EL (cell line): ENCODE measurements around the gene TBC1D21.

ENCODE experiments used
- DNase-seq: peaks from one replicate; pipeline ENCODE4 v3.0.0-alpha.2; 2016

Gene TBC1D21

DNA sequence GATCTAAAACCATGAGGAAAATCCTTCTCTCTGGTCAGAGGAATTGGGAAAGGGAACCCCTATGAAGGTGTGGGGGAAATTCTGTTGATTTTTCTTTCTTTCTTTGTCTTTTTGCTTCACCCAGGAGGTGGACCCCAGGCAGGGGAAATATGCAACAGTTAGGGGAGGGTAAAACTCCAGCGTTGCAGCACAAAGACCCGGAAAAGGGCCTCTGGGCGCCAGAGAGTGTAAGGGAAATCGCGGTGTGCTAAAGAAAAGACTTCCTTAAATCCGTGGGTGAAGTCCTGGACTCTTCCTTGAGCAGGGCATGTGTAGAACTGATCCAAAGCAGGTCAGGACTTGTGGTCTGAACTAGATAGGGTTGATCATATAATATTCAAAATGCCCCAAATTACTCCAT is 11.1 kb upstream of the TBC1D21 start:
- no peak for DNase-seq

DNA sequence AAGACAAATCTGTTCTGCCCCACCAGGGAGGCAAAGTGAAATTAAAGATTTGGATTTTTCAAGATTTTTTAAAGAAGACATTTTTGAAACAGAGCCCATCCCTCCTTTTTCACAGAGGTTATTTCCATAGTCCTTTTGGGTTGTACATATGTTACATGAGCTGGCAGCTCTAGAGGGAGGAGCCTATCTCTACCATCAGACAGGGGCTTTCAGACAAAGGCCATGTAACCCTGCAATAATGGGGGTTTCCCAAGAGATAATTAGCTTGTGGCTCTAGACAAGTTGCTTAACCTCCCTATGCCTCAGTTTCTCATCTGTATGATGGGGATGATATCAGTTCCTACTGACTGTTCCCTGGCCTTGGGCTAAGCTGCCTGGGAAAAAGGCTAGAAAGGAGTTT is 8.0 kb upstream of the TBC1D21 start:
- no peak for DNase-seq

DNA sequence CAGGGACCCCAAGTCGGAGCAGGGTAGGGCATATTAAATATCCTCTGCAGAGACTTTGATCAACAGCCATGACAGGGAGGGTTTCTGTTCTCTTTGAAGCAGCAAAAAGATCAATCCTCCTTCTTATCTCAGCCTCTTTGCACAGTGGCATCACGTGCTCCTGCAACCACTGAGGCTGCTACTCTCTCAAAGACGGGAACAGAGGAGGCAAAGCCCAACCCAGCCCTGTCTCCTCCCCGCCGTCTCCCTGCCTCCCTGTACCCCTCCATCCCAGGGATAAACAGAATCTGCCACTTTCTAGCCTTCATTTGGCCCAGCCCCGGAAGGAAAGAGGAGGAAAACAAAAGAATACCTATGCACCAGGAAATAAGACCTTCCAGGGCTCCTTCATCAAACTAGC is 7.5 kb upstream of the TBC1D21 start:
- DNase-seq: no peak

DNA sequence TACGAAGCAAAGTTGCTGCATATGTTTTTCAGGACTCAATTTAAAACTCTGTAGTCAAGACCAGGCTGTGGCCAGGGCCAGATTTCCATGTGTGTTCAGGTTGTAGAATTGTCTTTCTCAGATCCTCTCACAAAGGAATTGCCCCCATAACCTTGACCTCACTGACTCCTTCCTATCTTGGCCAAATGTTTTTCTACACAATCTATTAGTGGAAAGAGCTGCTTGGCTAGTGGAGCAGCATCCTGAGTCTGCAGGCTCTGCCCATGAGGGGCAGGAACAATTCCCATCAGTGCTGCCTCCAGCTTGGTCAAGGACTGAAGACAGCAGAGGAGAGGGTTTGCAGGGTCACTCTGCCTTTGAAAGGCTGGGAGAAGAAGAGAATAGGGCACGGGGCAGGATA is 6.9 kb upstream of the TBC1D21 start:
- DNase-seq: no peak

DNA sequence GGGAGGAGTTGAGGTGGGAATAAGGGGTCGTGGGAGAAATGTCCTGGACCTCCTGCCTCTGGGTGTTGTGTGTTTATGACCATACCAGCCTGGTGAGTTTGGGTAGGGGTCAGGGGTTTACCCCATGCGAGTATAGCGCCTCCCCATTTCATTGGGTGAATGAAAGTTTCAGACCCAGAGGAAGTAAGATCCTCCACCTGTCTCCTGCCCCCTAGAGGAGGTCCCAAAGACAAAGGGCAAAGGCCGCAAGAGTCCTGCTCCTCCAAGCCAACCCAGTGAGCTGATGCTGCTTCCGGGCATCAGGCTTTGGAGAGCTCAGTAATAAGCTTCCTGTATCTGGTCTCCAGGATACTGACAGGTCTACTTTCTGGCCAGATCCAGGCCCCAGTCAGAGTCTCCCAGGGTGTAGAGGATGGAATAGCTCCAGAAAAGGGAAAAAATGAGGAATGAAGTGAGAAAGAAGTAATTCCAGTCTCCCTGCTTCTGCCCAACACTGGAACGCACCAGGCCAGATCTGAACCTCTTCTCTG is 6.4 kb upstream of the TBC1D21 start:
- DNase-seq: no peak

DNA sequence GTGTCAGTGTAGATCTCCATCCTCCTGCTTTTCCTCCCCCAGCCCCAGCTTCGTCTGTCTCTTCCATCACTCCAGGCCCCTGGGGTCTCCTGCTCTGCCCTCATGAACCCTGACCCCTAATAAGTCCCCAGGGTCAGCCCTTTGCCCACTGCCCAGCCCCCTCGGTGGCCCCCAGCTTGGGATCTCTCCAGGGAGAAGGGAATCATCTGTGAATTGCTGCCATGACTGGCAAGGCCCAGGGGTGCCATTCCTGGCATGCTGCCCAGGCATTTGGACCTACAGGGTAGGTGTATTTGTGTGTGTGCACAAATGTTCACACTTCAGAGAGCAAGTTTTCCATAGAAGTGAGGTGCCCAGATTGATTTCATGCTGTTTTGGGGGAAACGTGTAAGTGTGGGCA is 5.9 kb upstream of the TBC1D21 start:
- DNase-seq: no peak

DNA sequence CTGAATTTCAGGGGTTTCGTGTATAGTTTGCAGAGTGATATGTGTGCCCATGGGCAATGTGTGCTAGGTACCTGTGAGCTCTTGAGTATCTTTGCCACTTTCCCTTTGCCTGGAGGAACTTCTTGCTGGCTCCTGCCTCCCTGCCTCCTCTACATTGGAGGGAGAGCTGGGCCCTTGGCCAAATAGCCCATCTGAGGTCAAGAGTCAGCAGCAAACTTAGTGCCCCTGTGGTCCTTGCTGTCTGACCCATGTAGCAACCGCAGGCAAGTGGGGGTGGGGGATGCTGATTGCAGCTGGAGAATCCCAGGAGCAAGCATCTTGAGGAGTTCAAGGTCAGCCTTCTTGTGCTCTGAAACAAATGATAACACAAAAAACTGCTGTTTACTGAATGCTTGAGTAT is 5.4 kb upstream of the TBC1D21 start:
- no peak for DNase-seq

DNA sequence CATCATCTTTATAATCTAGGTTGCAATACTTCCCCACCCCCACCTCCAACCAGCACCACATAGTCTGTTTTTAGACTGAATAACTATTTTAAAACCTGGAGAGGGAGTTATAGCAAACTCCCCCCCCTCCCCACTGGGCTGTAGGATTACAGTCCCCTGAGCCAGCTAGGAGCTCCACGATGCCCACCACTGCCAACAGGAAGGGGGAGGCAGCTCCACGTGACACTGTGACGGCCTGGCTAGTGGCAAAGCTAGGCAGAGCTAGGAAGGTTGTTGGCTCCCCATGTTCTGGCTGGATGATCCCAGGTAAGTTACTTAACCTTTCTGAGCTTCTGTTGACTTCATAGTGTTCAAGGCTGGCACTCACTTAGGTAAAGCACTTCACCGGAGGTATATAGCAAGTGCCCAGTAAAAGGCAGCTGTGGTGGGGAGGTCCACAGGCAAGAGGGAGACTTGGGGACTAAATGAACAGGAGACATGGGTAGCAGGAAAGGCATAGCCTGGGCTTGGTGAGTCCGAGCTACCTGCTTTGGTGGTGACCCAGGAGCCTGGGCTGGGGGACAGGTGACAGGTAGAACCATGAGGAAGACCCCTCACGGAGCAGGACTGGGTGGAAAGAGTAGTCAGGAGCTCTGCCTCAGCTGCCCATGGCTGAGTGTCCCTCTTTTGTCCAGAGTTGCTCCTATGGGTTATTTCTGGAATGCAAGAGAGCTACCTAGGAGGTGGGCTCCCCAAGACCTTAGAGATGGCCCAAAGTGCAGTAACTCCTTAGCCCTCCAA is 4.0 kb upstream of the TBC1D21 start:
- no peak for DNase-seq

DNA sequence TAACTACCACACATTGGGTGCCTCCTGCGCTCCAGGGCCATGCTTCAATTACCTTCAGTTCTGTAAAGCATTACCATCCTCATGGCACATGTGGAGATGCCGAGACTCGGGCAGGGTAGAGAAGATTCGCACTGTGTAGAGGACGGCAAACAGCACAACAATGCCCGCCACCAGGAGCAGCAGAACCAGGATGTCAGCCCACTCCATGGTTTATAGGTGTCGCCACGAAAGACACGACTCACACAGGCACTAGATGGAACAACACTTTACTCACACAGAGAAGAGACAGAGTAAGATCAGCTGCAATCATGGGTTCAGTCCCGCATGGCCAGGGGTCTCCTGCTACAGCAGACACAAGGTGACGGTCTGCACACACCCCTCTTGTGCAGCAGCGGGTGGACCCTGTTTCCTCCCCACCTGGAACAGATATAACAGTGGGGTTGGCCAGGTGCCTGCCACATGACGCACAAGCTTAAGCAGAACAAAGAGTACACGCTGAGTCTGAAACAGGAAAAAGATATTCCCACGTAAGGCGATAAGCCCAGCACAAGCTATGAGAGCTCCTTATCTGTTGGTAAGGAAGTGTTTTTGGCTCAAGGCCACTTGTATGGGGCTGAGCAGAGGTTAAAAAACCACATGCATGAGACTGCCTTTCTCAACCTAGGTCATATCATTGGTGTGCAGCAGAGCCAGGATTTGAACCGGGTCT is 2.5 kb upstream of the TBC1D21 start:
- no peak for DNase-seq

DNA sequence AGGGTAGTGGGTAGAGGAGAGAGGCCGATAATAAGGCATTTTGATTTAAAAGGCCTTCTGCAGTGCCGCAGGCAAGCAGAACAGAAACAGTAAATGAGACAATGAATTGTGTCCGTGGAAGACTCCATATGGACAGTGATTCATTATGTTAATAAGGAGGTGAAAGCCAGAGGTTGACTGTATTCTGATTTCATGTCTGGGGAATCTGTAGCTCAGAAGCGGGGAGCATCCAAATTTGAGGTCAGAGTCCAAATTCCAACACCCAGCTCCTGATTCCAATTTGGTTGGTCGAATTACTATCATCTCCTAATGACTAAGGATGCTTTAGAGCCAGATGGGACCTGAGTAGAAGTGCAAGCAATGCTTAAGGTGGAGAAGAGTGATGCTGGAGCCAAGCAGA is 1.0 kb upstream of the TBC1D21 start:
- DNase-seq: peak; percentile 70

DNA sequence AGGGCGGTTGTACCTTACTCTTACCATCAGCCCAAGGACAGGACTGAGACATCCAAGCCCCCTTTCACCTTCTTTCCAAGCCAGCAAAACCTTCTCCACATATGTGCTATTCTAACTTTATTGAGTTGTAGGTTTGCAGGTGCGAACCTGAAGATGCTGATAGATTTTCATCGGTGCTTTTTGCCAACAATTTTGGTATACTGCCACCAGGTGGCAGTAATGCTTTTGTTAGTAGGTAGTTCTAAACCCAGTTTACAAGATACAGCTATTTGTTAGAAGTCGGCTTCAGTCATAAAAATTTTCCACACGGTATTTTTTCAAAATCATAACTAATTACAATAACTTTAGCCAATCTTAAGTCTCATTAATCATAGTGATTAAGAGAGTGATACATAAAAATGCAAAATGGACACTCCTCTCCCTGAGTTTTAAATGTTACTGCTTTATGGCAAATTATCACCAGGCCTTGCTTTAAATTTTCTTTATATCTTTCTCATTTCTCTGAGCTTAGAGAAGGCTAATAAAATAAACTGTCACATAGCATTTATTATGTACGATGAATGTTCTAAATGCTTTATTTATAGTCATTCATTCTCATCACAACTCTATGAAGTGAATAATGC is 636 bp downstream of the TBC1D21 start:
- DNase-seq: peak; percentile 53

DNA sequence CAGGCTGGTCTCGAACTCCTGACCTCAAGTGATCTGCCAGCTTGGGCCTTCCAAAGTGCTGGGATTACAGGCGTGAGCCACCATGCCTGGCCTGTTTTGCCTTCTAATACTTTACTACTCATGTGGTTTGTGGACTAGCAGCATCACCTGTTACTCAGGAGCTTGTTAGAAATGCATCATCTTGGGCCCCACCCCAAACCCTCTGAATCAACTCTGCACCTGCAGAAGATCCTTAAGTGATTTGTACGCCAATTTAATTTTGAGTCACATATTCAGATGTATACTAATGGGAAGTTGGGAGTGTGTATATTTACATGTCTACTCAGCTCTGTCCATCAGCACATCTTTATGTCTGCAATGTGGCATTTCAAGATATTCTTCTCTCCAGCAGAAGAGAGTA is 6.1 kb downstream of the TBC1D21 start:
- no peak for DNase-seq

DNA sequence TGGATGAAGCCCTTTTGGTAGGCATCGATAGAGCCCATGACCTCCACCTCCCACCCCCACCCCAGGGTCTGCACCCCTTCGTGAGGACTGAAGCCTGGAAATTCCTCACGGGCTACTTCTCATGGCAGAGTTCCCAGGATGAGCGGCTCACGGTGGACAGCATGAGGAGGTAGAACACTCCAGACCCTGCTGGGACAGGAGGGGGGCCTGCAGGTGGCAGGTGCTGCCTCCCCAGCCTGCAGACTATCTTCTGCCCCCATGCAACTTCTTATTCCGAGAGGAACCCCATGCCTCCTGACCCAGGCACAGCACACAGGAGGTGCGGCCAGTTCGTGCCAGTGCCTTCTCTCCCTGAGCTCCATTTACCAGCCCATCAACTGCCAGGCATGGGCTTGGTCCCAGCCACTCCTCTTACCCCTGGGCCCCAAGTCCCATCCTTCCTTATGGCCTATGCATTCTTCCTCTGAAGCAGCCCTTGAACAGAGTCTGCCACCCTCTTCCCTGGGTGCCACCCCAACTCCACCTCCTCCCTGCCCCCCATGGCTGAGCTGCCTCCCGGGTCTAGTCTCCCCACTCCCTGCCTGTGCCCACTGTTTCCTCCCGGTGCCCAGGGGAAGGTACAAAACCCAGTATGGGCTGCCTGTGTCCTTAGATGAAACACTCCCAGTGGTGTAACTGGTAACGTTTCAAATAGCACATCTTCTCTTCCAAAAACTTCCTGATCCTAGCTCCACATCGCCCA is 8.4 kb downstream of the TBC1D21 start:
- DNase-seq: no peak

DNA sequence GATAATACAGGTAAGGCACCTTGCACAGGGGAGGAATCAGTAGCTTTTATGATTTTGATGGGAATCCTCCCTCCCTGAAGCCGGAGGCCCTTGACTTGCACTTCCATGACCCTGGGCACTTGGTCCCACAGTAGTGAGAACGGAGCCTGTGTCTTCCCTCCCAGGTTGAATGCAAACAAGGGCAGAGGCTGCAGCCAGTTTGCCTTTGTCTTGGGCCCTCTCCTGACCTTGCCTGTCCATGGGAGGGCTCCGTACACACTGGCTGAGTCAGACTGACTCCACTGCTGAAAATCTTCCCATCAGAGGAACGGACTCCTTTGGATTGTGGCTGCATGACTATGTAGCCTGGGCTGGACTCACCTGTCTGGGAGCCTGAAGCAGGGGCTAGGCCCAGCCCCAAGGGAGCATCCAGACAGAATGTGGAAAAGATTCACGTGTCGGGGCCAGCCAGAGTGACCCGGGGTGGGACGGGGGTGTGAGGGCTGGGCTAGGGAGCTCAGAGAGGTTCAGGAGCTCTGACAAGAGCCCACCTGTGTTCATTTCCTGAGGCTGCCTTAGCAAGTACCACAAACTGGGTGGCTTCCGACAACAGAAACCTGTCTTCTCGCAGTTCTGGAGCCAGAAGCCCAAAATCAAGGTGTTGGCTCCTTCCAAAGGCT is 9.5 kb downstream of the TBC1D21 start:
- no peak for DNase-seq

DNA sequence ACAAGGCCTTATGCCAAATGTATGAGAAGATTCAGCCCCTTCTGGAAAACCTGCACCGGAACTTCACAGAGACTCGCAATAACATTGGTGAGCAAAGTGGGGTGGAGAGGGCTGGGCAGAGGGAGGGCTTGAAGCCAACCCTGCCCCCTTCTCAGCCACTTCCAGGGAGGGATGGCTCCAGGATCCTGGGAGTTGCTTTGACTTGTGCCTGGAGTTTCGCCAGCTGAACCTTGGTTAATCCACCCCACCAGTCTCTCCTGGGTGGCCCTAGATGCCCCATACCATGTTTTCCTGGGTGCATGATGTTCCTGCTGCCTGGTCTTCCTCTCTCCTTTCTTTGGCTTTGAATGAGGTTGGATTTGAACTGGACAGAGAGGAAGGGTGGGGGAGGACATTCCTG is 10.8 kb downstream of the TBC1D21 start:
- no peak for DNase-seq

DNA sequence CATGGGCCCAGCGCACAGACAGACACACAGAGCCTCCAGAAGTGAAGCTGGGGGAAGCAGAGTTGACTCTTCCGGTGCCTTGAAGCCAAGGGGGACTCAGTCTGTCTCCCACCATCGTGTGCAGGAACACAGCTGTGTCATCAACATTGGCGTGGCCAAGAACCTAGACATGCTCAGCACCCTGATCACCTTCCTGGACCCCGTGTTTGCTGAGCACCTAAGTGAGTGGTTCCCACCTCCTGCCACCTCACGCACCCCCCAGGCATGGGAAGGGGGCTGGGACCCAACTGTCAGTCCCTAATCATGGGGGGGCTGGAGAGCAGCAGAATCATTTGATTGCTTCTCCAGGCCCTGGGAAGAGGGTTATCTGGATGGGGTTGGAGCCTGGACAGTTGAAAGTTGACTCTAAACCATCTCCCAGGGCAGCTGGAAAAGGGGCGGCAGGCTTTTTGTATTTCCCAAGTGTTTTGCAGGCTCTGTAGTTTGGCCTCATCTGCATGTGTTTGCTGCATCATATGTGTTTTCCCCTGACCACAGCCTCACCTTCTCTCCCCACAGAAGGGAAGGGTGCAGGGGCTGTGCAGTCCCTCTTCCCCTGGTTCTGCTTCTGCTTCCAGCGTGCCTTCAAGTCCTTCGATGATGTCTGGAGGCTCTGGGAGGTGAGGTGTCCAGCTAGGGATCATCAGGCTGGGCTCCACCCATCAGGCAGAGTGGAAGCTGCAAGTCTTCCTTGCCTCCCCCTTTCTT is 12.8 kb downstream of the TBC1D21 start:
- no peak for DNase-seq

DNA sequence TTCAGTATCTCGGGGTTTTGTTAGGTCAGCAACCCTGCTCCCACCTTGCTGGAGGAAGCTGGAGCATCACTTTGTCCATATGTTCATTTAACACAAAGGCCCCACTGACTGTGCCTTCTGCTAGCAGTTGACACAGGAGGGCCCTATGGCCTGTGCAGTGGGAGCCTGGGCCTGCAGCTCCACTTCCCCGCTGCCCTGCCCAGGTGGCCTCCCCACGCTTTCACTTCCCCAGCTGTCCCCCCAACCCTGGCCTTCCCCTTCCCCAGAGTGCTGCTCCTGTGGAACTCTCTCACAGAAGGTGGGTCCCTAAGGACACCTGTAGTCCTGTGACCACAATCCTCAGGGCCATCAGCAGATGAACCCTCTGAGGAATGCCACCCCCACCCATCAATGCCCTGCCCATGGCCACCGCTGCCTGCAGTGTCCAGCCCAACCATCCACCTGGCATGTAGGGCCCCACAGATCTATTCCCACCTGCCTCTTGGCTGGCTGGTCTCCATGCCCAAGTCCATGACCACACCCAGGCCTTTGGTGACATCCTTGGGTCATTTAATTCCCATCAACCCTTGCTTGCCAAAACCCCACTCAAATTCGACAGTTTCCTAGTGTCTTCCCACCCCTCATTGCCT is 13.5 kb downstream of the TBC1D21 start:
- DNase-seq: no peak

DNA sequence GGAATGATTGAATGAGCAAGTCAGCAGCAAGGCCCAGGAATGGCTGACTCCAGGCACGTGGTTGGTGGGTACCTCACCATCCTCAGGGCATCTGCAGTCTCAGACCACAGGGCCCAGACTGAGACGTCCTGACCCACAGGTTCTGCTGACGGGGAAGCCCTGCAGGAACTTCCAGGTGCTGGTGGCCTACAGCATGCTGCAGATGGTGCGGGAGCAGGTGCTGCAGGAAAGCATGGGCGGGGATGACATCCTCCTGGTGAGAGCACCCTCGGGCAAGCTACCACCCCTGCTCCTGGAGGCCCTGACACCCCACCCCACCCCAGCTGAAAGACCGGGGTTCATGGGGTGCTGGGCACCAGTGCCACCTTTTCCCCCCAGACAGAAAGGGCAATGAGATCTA is 14.1 kb downstream of the TBC1D21 start:
- no peak for DNase-seq

DNA sequence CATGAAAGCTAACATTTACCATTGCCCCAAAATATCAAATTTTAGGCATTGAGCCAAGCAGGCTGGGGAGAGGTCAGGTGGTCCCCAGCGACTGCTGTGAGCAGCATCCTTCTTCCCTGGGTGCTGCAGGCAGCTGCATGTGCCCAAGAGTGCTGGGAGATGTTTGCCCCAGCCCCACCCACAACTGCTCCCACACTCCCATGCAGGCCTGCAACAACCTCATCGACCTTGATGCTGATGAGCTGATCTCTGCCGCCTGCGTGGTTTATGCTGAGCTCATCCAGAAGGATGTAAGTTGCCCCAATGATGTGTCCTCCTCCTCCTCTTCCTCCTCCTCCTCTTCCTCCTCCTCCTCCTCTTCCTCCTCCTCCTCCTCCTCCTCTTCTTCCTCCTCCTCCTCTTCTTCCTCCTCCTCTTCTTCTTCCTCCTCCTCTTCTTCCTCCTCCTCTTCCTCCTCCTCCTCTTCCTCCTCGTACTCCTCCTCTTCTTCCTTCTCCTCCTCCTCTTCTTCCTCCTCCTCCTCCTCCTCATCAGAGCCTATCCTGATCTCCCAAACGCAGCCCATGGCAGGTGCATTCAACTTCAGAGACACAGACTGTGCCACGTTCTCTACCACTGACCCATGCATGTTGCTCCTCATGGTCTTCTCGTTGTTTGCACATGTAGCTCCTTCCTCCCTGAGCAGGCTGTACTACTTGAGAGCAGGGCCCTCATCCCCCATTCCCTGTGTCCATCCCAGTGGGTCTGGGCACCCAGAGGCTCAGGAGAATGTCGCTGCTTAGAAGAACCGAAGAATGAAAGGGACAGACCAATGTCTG is 15.1 kb downstream of the TBC1D21 start:
- no peak for DNase-seq

DNA sequence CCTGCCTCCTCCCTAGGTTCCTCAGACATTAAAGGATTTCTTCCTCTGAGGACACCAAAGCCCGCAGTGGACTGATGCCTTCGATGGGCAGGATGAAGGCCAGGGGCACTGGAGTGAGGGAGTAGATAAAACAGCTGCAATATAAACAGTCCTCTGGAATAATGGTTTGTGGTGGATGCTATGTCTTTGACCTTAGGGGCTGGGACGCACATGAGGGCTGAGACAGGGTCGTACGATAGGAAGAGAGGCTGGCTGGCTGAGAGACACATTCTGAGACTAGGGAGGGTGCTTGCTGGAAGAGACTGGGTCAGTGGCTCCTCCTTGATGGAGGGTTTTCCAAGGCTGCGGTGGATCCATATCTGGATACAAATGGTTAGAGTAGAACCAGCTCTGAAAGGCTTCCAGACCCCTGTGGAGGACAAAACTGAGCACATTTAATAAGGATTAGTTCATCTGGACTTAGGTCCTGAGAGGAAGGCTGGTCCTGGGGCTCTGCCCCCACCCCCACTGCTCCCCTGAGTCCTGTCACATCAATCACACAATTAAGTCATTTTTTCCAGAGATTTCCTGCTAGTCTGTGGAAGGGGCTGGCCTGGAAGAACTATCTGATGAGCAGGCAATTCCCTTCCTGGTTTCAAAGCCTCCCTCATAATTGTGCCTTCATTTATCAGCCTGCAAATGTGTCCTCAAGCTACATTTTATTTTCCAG is 15.8 kb downstream of the TBC1D21 start:
- DNase-seq: no peak
